ENCODE results near the gene GBF1. TPM values are rescaled to one million over a fixed set of nuclear protein-coding genes. Genes with fewer than 3 reads are reported as not detected.
"Not testable (repeated sequence)": the region's sequence is repeated elsewhere in the genome, so short reads cannot be mapped to it uniquely, and the experiment has no call there.

The GBF1 gene
- total RNA-seq, 4 donors from 2014 or later, result 73.4 to 98.5 (median 95.8) TPM

- Histone ChIP-seq H3K9me3 (no peaks in the 10 kb centered on the region), H3K4me1 (peaks cover 4 to 51% (median 16%) of the 10 kb centered on the region in 4 donors), H3K27ac (peak overlapping the region in 1 of 4 donors; percentile 92), H3K36me3 (no peaks in the 10 kb centered on the region), H3K27me3 (no peaks in the 10 kb centered on the region), H3K4me3 (peak overlapping the region in 2 of 4 donors; percentile 14 to 73)
- no peak for DNase-seq
- TF ChIP-seq CTCF (IDR thresholded peaks at IDR 0.05) (no peak), POLR2A (IDR thresholded peaks at IDR 0.05) (no peak)
Measured at GRCh38 chr10:102247734-102248133, 2.4 kb downstream of the GBF1 start.

GRCh38 chr10:102252508-102252907 is 7.2 kb downstream of the GBF1 start:
- H3K4me1 ChIP-seq, result peaks cover 0 to 35% (median 7%) of the 10 kb centered on the region in 4 donors
- DNase-seq, H3K27me3 ChIP-seq, H3K36me3 ChIP-seq, H3K4me3 ChIP-seq, H3K27ac ChIP-seq, H3K9me3 ChIP-seq: not testable (repeated sequence)

GRCh38 chr10:102254426-102254825 is 9.1 kb downstream of the GBF1 start:
- Histone ChIP-seq H3K9me3 (no peaks in the 10 kb centered on the region), H3K36me3 (peaks cover 0 to 8% (median 0%) of the 10 kb centered on the region in 3 donors), H3K27ac (no peak overlapping the region), H3K4me3 (no peak overlapping the region), H3K27me3 (no peaks in the 10 kb centered on the region), H3K4me1 (peaks cover 0 to 16% (median 0%) of the 10 kb centered on the region in 4 donors)
- no peak for DNase-seq
- TF ChIP-seq CTCF (IDR thresholded peaks at IDR 0.05), result no peak
- no peak for TF ChIP-seq POLR2A (IDR thresholded peaks at IDR 0.05)

- DNase-seq, result no peak
- H3K27me3 ChIP-seq, result no peaks in the 10 kb centered on the region
- H3K27ac ChIP-seq, result no peak overlapping the region
- peaks cover 0 to 8% (median 0%) of the 10 kb centered on the region in 4 donors for H3K4me1 ChIP-seq
- no peaks in the 10 kb centered on the region for H3K9me3 ChIP-seq
- peaks cover 0 to 18% (median 0%) of the 10 kb centered on the region in 3 donors for H3K36me3 ChIP-seq
- TF ChIP-seq CTCF (IDR thresholded peaks at IDR 0.05) (no peak), POLR2A (IDR thresholded peaks at IDR 0.05) (no peak)
- H3K4me3 ChIP-seq, result no peak overlapping the region
Measured at GRCh38 chr10:102255404-102255803, 10.1 kb downstream of the GBF1 start.

- Histone ChIP-seq H3K9me3 (no peaks in the 10 kb centered on the region), H3K4me1 (peaks cover 0 to 16% (median 0%) of the 10 kb centered on the region in 4 donors), H3K27ac (no peak overlapping the region), H3K36me3 (peaks cover 0 to 67% (median 0%) of the 10 kb centered on the region in 3 donors), H3K27me3 (no peaks in the 10 kb centered on the region), H3K4me3 (no peak overlapping the region)
- no peak for DNase-seq
- TF ChIP-seq POLR2A (IDR thresholded peaks at IDR 0.05) (no peak), CTCF (IDR thresholded peaks at IDR 0.05) (no peak)
Measured at GRCh38 chr10:102261196-102261595, 15.9 kb downstream of the GBF1 start.

GRCh38 chr10:102261842-102262241 is 16.5 kb downstream of the GBF1 start:
- H3K27ac ChIP-seq, result no peak overlapping the region
- H3K27me3 ChIP-seq, result no peaks in the 10 kb centered on the region
- no peak for DNase-seq
- TF ChIP-seq POLR2A (IDR thresholded peaks at IDR 0.05) (no peak), CTCF (IDR thresholded peaks at IDR 0.05) (no peak)
- no peak overlapping the region for H3K4me3 ChIP-seq
- peaks cover 0 to 72% (median 0%) of the 10 kb centered on the region in 3 donors for H3K36me3 ChIP-seq
- H3K9me3 ChIP-seq, result no peaks in the 10 kb centered on the region
- H3K4me1 ChIP-seq, result peaks cover 0 to 16% (median 0%) of the 10 kb centered on the region in 4 donors

All from Peyer's patch (tissue), 4 donors.